ENCODE data around the gene MAP2. TPM values are rescaled to one million over a fixed set of nuclear protein-coding genes. Genes with fewer than 3 reads are reported as not detected.

MAP2 gene
- total and polyA plus RNA-seq, 4 donors: 0.70 to 4.2 (median 1.9) TPM

DNA sequence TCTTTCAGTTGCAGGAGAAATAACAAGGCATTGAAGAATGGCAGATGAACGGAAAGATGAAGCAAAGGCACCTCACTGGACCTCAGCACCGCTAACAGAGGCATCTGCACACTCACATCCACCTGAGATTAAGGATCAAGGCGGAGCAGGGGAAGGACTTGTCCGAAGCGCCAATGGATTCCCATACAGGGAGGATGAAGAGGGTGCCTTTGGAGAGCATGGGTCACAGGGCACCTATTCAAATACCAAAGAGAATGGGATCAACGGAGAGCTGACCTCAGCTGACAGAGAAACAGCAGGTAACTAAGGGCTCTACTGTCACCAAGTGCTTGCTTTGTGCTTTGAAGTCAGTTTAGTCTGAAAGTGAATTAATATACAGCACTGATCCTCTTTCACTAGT is 229.3 kb downstream of the MAP2 start (continued):
- TF ChIP-seq RAD21 (IDR thresholded peaks at IDR 0.05) (no peak), YY1 (IDR thresholded peaks at IDR 0.05) (no peak), NR2F2 (IDR thresholded peaks at IDR 0.05) (no peak), FOXA2 (IDR thresholded peaks at IDR 0.05) (no peak), HNF4G (IDR thresholded peaks at IDR 0.05) (no peak), EGR1 (IDR thresholded peaks at IDR 0.05; ENCODE audit: low read depth in 2 of 2) (no peak), SP1 (IDR thresholded peaks at IDR 0.05) (no peak)
- TF ChIP-seq, protein P1, sequence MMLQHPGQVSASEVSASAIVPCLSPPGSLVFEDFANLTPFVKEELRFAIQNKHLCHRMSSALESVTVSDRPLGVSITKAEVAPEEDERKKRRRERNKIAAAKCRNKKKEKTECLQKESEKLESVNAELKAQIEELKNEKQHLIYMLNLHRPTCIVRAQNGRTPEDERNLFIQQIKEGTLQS (IDR thresholded peaks at IDR 0.05): no peak
- TF ChIP-seq, protein P2, sequence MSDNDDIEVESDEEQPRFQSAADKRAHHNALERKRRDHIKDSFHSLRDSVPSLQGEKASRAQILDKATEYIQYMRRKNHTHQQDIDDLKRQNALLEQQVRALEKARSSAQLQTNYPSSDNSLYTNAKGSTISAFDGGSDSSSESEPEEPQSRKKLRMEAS (IDR thresholded peaks at IDR 0.05): no peak
- TF ChIP-seq, protein P3, sequence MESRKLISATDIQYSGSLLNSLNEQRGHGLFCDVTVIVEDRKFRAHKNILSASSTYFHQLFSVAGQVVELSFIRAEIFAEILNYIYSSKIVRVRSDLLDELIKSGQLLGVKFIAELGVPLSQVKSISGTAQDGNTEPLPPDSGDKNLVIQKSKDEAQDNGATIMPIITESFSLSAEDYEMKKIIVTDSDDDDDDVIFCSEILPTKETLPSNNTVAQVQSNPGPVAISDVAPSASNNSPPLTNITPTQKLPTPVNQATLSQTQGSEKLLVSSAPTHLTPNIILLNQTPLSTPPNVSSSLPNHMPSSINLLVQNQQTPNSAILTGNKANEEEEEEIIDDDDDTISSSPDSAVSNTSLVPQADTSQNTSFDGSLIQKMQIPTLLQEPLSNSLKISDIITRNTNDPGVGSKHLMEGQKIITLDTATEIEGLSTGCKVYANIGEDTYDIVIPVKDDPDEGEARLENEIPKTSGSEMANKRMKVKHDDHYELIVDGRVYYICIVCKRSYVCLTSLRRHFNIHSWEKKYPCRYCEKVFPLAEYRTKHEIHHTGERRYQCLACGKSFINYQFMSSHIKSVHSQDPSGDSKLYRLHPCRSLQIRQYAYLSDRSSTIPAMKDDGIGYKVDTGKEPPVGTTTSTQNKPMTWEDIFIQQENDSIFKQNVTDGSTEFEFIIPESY (IDR thresholded peaks at IDR 0.05): no peak

DNA sequence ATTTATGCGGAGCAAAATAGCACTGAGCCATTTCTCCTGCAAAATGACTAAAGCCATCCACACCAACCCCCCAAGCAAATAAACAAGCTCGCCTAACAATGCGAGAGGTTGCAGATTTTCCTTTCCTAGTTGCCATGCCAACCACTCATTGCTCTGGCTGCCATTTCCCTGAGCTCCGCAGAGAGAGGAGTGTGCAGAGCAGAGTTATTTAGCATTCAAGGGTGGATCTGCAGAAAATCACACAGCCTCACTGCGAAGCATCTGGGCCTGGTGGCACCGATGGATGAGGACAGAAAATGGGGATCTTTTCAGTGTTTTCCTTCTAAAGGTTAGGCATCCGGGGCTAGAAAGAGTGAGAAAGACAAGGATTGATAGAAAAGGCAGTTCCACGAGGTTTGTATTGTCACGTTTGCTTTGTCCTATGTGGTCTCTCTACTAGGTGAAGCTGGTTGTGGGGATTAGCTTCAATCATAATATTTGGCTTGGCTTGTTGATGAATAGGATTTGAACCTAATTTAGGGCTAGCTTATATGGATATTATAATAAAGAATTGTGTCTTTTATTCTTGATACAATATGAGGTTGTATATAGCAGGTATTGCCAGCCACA is 237.5 kb downstream of the MAP2 start:
- Histone ChIP-seq H3K27me3 (ENCODE audit: control insufficient read depth in 4 of 4, insufficient read depth in 4 of 4, low read length in 3 of 4) (no peaks in the 10 kb centered on the region), H3K4me1 (ENCODE audit: control insufficient read depth in 4 of 4, insufficient read depth in 4 of 4, low read length in 3 of 4) (no peaks in the 10 kb centered on the region), H3K27ac (ENCODE audit: low read depth in 1 of 2, low read length in 2 of 2) (no peak overlapping the region), H3K36me3 (ENCODE audit: control insufficient read depth in 4 of 4, insufficient read depth in 3 of 4, low read depth in 1 of 4, low read length in 3 of 4) (no peaks in the 10 kb centered on the region), H3K9me3 (ENCODE audit: control insufficient read depth in 4 of 4, low read length in 3 of 4) (no peaks in the 10 kb centered on the region), H3K9ac (ENCODE audit: low read depth in 1 of 2, low read length in 2 of 2) (no peak overlapping the region), H3K4me3 (ENCODE audit: low read depth in 1 of 3, low read length in 3 of 3) (no peak overlapping the region)
- DNase-seq (ENCODE audit: low spot score): no peak
- 57% methylated on average over 9 of the region's 9 CpGs for WGBS
- no peak for TF ChIP-seq FOXA1 (IDR thresholded peaks at IDR 0.05)
- TF ChIP-seq, protein P2 (IDR thresholded peaks at IDR 0.05): no peak
- no peak for TF ChIP-seq FOXA2 (IDR thresholded peaks at IDR 0.05)
- no peak for TF ChIP-seq NR2F2 (IDR thresholded peaks at IDR 0.05)
- no peak for TF ChIP-seq JUND (IDR thresholded peaks at IDR 0.05)
- TF ChIP-seq, protein P3 (IDR thresholded peaks at IDR 0.05): no peak
- TF ChIP-seq YY1 (IDR thresholded peaks at IDR 0.05): no peak

DNA sequence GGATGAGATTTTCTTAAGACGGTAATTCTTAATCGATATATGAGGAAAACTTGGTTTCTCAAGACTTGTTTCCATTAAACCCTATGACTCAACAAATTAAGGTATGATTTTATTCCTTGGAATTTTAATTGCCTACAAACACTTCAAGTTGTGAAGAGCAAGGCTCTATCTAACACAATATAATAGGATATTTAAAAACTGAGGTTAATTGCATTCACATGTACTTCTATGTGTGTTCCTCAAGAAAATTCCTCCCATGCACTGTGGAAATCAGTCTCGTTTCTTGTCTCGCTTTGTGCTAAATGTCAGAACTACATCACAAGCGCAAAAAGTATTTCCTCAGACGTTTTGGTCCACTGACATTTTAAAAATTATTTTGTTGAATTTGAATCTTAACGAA is 238.2 kb downstream of the MAP2 start:
- TF ChIP-seq SP1 (IDR thresholded peaks at IDR 0.05) (no peak), RXRA (IDR thresholded peaks at IDR 0.05) (no peak), YY1 (IDR thresholded peaks at IDR 0.05) (no peak), NR2F2 (IDR thresholded peaks at IDR 0.05) (no peak), HNF4G (IDR thresholded peaks at IDR 0.05) (no peak), FOXA2 (IDR thresholded peaks at IDR 0.05) (no peak), RAD21 (IDR thresholded peaks at IDR 0.05) (no peak), GABPA (IDR thresholded peaks at IDR 0.05 in 1 of 2, conservative IDR thresholded peaks at IDR 0.05 in 1 of 2) (no peak)
- TF ChIP-seq, protein P4, sequence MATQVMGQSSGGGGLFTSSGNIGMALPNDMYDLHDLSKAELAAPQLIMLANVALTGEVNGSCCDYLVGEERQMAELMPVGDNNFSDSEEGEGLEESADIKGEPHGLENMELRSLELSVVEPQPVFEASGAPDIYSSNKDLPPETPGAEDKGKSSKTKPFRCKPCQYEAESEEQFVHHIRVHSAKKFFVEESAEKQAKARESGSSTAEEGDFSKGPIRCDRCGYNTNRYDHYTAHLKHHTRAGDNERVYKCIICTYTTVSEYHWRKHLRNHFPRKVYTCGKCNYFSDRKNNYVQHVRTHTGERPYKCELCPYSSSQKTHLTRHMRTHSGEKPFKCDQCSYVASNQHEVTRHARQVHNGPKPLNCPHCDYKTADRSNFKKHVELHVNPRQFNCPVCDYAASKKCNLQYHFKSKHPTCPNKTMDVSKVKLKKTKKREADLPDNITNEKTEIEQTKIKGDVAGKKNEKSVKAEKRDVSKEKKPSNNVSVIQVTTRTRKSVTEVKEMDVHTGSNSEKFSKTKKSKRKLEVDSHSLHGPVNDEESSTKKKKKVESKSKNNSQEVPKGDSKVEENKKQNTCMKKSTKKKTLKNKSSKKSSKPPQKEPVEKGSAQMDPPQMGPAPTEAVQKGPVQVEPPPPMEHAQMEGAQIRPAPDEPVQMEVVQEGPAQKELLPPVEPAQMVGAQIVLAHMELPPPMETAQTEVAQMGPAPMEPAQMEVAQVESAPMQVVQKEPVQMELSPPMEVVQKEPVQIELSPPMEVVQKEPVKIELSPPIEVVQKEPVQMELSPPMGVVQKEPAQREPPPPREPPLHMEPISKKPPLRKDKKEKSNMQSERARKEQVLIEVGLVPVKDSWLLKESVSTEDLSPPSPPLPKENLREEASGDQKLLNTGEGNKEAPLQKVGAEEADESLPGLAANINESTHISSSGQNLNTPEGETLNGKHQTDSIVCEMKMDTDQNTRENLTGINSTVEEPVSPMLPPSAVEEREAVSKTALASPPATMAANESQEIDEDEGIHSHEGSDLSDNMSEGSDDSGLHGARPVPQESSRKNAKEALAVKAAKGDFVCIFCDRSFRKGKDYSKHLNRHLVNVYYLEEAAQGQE (IDR thresholded peaks at IDR 0.05): no peak
- TF ChIP-seq, protein P2 (IDR thresholded peaks at IDR 0.05): no peak
- TF ChIP-seq, protein P1 (IDR thresholded peaks at IDR 0.05): no peak
- TF ChIP-seq, protein P3 (IDR thresholded peaks at IDR 0.05): no peak
- 86% methylated on average over 7 of the region's 7 CpGs for WGBS
- no peak for DNase-seq (ENCODE audit: low spot score)

More for the DNA sequence above, 238.2 kb downstream of the MAP2 start:
- no peak overlapping the region for H3K9ac ChIP-seq (ENCODE audit: low read depth in 1 of 2, low read length in 2 of 2)
- no peaks in the 10 kb centered on the region for H3K4me1 ChIP-seq (ENCODE audit: control insufficient read depth in 4 of 4, insufficient read depth in 4 of 4, low read length in 3 of 4)
- no peaks in the 10 kb centered on the region for H3K36me3 ChIP-seq (ENCODE audit: control insufficient read depth in 4 of 4, insufficient read depth in 3 of 4, low read depth in 1 of 4, low read length in 3 of 4)
- H3K27ac ChIP-seq (ENCODE audit: low read depth in 1 of 2, low read length in 2 of 2): no peak overlapping the region
- H3K4me3 ChIP-seq (ENCODE audit: low read depth in 1 of 3, low read length in 3 of 3): no peak overlapping the region
- no peaks in the 10 kb centered on the region for H3K27me3 ChIP-seq (ENCODE audit: control insufficient read depth in 4 of 4, insufficient read depth in 4 of 4, low read length in 3 of 4)
- no peaks in the 10 kb centered on the region for H3K9me3 ChIP-seq (ENCODE audit: control insufficient read depth in 4 of 4, low read length in 3 of 4)

Measured in liver (tissue), 9 donors.